Endometrium (tissue), 2 donors: ENCODE data around the gene FAM89A.
"Not testable (repeated sequence)": the region's sequence is repeated elsewhere in the genome, so short reads cannot be mapped to it uniquely, and the experiment has no call there.

Experiments
- FAIRE-seq: peaks from 2 replicates; lab custom pipeline; 2012; peaks lifted over from hg19 to GRCh38; lab: Jason Lieb, UNC
- donor health status: control.
- donor health status: control.

Gene FAM89A

GRCh38 chr1:230987448-230987847 is 52.6 kb downstream of the FAM89A start:
- no peak for FAIRE-seq

DNA sequence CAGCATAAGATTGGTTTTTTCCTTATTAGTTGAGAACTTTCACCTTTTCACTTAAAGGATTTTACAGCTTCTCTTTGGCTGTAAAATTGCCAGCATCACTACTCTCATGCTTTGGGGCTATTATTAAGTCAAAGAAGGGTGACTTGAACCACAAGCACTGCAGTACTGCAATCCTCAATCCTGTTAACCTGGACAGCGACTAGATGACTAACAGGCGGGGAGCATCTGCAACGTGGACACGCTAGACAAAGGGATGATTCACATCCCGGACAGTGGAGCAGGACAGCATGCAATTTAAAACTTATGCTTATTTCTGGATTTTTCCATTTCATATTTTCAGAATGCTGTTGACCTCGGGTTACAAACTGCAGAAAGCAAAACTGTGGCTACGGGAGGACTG is 53.1 kb downstream of the FAM89A start:
- no peak for FAIRE-seq

- FAIRE-seq = no peak
These were observed 54.3 kb downstream of the FAM89A start for GRCh38 chr1:230985711-230986110.

- FAIRE-seq = not testable (repeated sequence)
These were observed 55.2 kb downstream of the FAM89A start for GRCh38 chr1:230984622-230985515.

DNA sequence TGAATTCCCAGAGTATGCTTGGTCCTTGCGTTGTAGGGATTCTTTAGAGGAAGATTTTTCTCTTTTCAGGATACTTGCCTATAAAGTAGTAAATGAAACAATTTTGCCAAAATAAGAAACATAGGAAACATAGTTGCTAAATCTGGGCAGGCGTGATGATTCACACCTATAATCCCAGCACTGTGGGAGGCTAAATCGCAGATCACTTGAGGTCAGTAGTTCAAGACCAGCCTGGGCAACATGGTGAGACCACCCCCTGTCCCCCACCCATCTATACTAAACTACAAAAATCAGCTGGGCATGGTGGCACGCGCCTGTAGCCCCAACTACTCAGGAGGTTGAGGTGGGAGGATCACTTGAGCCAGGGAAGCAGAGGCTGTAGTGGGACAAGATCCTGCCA is 56.2 kb downstream of the FAM89A start:
- FAIRE-seq = no peak

- FAIRE-seq = no peak
These were observed 57.4 kb downstream of the FAM89A start for GRCh38 chr1:230982696-230983095.

DNA sequence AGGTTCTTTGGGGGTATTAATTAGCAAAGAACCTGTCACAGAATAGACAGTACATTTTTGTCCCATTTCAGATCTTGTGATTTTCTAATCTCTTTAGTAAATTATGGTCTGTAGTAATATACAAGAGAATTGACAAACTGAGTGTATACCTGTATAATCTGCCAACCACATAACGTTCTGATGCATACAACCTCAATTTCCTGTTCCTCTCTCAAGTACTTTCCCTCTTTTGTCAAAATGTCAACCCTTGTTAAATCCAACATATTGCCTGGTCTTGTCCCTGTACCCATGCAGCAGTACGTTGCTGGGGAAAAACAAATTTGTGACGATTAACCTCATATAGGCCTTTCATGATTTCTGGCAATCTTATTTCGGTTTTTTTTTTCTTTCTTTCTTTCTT is 60.1 kb downstream of the FAM89A start:
- no peak for FAIRE-seq

GRCh38 chr1:230979389-230979716 is 60.7 kb downstream of the FAM89A start:
- FAIRE-seq = no peak

DNA sequence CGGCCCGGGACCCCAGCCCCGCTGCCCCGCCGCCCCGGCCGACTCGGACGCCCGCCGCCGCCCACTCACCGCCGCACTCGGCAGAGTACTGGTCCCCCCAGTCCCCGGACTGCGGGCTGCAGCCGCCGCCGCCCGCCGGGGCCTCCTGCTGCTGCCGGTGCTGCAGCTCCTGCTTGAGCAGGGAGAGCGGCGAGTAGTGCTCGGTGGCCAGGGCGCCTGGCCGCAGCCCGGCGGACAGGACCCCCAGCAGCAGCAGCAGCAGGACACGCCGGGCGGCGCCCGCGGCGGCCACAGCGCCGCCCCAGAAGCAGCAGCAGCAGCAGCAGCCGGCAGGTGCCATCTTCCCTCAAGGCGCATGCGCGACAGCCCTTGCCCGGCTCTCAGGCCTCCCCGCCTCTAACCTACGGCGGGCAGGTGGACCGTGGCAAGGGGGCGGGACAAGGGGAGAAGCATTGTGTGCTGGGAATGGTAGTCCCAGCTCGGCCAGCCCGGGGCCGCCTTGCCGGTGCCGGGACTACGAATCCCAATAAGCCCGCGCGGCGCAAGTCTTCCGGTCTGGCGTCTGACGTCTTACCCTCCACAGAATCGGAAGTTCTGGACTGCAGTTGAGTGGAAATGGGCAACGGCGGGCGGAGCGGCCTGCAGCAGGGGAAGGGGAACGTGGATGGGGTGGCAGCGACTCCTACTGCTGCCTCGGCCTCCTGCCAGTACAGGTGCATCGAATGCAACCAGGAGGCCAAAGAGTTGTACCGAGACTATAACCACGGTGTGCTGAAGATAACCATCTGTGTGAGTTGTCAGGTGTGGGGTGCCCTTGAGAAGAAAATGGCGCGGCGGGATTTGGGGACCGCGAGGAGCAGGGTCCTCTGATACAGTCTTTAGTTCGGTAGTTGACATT is 61.3 kb downstream of the FAM89A start, which contains the start of the genes ARV1 and TTC13:
Gene ARV1 (plus strand): TSS at position 604 of the 898 bp plus-strand sequence. CDS start 12 bp downstream, at position 616.
Gene TTC13 (minus strand): TSS at position 371 of the 898 bp plus-strand sequence. CDS start 31 bp downstream, at position 340.
- peak; percentile 96 for FAIRE-seq

- FAIRE-seq = no peak
These were observed 62.1 kb downstream of the FAM89A start for GRCh38 chr1:230977761-230978490.

DNA sequence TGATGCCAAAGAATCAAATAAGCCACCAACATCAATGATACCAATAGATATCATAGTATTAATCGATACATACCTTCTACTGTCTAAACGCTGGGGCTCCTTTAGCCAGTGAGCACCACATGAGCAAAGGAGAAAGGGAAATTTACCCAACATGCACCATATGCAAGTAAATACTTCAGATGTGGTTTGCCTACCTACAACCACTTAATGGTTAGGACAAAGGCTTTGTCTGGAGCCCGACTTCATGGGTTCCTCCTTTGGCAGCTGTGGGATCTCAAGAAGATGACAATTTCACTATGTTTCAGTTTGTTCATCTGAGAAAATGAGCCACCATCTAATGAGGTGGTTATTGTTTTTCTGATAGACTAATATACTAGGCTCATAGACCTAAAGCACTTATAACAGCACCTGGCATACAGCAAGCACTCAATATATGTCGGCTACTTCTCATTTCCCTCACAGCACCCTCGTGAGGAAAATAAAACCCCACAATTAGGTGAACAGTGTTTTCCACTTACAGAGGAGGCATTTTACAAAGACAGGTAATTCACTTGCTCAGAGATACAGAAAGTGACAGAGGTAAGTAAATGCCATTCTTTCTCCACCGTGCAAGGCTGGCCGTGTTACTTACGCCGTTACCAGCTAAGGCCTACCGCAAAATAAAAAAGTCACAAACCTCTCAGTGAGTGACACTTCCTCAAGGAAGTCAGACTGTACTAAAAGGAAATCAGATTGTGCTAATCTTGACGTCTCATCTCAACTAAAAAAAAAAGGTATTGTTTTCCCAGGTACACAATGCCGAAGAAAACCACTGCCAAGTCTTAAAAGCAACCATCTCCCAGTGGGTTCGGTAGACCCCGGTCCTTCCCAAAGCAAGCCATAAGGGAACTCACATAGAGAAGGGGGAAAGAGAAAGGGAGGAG is 63.0 kb downstream of the FAM89A start:
- FAIRE-seq = no peak

DNA sequence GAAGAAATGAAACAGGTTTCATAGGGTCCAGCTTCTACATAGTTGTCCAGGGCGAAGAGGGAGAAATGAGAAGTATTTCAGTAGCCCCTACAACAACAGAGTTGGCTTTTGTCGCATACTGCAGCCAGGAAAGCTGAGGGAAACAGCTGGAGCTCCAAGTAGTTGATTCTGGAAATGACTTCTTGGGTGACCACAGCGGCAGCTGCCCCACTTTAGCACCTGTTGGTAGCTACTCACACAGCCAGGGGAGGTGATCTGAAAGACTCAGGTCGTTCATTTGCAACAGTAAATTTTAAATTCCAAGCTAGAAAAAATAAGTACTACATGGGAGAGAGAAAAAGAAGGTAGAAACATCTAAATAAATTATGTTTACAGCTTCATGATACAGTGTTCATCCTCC is 63.7 kb downstream of the FAM89A start:
- no peak for FAIRE-seq

DNA sequence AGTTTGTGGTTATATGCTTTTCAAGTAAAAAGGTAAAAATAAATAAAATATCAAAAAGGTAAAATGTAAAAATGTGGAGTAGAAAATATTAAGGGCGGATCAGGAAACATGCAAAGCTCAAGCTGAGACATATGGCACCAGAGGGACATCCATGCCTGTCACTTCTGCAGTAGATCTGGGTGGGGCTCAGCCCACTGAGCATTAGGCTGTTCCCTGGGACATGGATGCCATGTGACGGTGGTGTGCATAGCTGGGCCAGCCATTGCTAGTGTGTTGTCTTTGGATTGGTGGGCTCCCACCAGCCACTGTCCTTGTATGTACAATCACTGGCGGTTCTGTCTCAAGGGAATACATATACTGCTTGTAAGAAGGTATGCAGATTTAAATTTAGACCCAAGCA is 64.4 kb downstream of the FAM89A start:
- no peak for FAIRE-seq

DNA sequence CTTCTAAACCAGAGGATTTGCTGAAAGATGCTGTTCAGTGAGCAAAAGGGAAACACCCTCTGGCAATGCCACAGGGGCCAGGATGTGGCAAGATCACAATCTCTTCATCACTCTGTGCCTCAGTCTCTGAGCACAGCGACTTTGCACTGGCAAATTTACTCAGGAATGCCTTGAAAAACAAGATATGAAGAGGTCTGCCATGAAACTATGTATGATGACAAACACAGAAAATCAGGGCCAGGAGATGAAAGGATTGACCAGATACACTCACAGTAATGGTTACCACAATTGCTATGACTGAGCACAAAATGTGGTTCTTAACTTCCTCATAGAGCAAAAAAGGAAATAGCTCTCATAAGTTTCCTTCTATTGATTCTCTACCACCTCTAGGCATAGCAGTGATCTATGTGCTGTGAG is 67.2 kb downstream of the FAM89A start:
- no peak for FAIRE-seq

- FAIRE-seq = no peak
These were observed 68.3 kb downstream of the FAM89A start for GRCh38 chr1:230971771-230972170.

- no peak for FAIRE-seq
These were observed 69.6 kb downstream of the FAM89A start for GRCh38 chr1:230970432-230970831.
